Esophagus muscularis mucosa (tissue), 4 donors: ENCODE results near the gene ACTR6. TPM values are rescaled to one million over a fixed set of nuclear protein-coding genes. Genes with fewer than 3 reads are reported as not detected.

Experiments used
- DNase-seq: peaks from one replicate; pipeline ENCODE4 v3.0.0-alpha.2; 2017; ENCODE audit errors: extremely low spot score
- H3K27ac ChIP-seq, 4 donors: fragments of 200-600 bp; sonication (generic); replicated peaks in 1 of 4; 1 replicate in 3 of 4; 2 replicates in 1 of 4; pipeline ENCODE4 v1.5.1; 2016 to 2019; ENCODE audit warnings: mild to moderate bottlenecking in 1 of 4
- H3K27me3 ChIP-seq, 4 donors: fragments of 200-600 bp; sonication (generic); one replicate each; pipeline versions ENCODE4 v1.5.1 to v1.6.0; 2016 to 2019
- H3K36me3 ChIP-seq, 4 donors: fragments of 200-600 bp; sonication (generic); one replicate each; pipeline ENCODE4 v1.5.1; 2016 to 2019
- H3K4me1 ChIP-seq, 4 donors: fragments of 200-600 bp; sonication (generic); one replicate each; pipeline ENCODE4 v1.5.1; 2016 to 2019
- H3K4me3 ChIP-seq, 4 donors: fragments of 200-600 bp; sonication (generic); 1 replicate in 2 of 4; 2 replicates in 2 of 4; pipeline ENCODE4 v1.5.1; 2016 to 2019; ENCODE audit warnings: mild to moderate bottlenecking in 4 of 4, moderate library complexity in 1 of 4
- H3K9me3 ChIP-seq, 4 donors: fragments of 200-600 bp; sonication (generic); 1 replicate in 3 of 4; 2 replicates in 1 of 4; pipeline ENCODE4 v1.5.1; 2016 to 2019
- EP300 ChIP-seq: sonication (generic); formaldehyde crosslinking; IDR thresholded peaks from one replicate; pipeline ENCODE4 v1.6.1; 2017; ENCODE audit warnings: antibody characterized with exemption
- POLR2A ChIP-seq: fragments of 450-650 bp; IDR thresholded peaks from one replicate; pipeline ENCODE4 v1.6.1; 2017; ENCODE audit warnings: antibody characterized with exemption, moderate library complexity, mild to moderate bottlenecking, low read depth
- POLR2AphosphoS5 ChIP-seq, 2 donors: sonication (generic); formaldehyde crosslinking; IDR thresholded peaks; one replicate each; pipeline ENCODE4 v1.6.1; 2017; ENCODE audit warnings: antibody characterized with exemption in 2 of 2
- WGBS: methylation state at CpG from one replicate; pipeline ENCODE4 v1.1.5; 2018; 5-methylcytosine and 5-hydroxymethylcytosine counted together
- intact Hi-C: fragments of 100-400 bp; cut with DNase I; formaldehyde crosslinking; loops from one replicate; pipeline ENCODE4 v1.15.1; 2023
- total RNA-seq, 4 donors: library from RNA; depleted of rRNA; stranded (reverse); fragments of >200 nt; gene quantifications; one replicate each; pipeline versions ENCODE4 v1.1.0 to v1.2.1, GENCODE V29; 2016
- TF ChIP-seq, protein P1 (sequence below), 3 experiments: fragments of 200-600 bp in 2 of 3; fragments of 450-650 bp in 1 of 3; sonication (generic) in 2 of 3; IDR thresholded peaks; one replicate each; pipeline ENCODE4 v1.5.1; 2017 to 2019; ENCODE audit warnings: antibody characterized with exemption in 3 of 3, mild to moderate bottlenecking in 2 of 3, moderate library complexity in 1 of 3

Gene ACTR6
- total RNA-seq, 4 donors from 2014 or later, result 9.6 to 14.2 (median 13.3) TPM

DNA sequence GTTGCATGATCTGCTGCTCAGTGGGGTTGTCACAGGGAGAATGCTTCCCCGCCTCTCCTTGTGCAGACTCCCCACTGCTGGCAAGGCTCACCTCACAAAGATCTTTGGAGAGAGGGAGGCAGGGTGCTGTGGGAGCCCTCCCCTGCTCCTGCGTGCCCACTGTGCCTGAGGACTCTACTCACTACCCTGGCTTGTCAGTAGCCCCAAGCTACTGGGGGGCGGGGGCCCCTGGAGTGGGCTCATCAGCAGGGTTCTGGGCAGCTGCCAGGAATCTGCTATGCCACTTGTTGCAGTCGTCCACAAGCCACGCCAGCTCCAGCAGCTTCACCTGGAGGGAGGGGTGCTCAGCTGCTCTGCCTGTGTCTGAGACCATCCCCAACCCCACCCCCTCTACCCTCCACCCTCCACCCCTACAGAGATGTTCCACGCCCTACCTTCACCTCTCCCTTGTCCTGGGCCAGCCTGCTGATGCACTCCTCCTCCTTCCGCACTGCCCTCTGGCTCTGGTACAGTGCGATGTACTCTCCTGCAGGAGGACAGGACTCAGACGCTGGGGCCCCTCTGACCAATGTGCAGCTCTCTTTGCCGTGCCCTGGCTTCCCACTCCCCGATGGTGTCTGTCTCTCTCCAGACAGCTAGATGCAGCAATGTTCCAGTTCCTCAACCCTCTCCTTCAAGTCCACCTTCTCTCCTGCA is 43.7 kb upstream of the ACTR6 start:
- Histone ChIP-seq H3K4me3 (no peak overlapping the region), H3K9me3 (no peaks in the 10 kb centered on the region), H3K27ac (no peak overlapping the region), H3K36me3 (no peaks in the 10 kb centered on the region), H3K27me3 (no peaks in the 10 kb centered on the region), H3K4me1 (peaks cover 0 to 4% (median 0%) of the 10 kb centered on the region in 4 donors)
- intact Hi-C loops, result no loop called here
- 86% methylated on average over 10 of the region's 11 CpGs for WGBS
- no peak for DNase-seq
- no peak for TF ChIP-seq POLR2A
- TF ChIP-seq, protein P1, sequence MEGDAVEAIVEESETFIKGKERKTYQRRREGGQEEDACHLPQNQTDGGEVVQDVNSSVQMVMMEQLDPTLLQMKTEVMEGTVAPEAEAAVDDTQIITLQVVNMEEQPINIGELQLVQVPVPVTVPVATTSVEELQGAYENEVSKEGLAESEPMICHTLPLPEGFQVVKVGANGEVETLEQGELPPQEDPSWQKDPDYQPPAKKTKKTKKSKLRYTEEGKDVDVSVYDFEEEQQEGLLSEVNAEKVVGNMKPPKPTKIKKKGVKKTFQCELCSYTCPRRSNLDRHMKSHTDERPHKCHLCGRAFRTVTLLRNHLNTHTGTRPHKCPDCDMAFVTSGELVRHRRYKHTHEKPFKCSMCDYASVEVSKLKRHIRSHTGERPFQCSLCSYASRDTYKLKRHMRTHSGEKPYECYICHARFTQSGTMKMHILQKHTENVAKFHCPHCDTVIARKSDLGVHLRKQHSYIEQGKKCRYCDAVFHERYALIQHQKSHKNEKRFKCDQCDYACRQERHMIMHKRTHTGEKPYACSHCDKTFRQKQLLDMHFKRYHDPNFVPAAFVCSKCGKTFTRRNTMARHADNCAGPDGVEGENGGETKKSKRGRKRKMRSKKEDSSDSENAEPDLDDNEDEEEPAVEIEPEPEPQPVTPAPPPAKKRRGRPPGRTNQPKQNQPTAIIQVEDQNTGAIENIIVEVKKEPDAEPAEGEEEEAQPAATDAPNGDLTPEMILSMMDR (IDR thresholded peaks at IDR 0.05), result no peak
- no peak for TF ChIP-seq POLR2AphosphoS5 (IDR thresholded peaks at IDR 0.05)
- TF ChIP-seq EP300, result no peak

DNA sequence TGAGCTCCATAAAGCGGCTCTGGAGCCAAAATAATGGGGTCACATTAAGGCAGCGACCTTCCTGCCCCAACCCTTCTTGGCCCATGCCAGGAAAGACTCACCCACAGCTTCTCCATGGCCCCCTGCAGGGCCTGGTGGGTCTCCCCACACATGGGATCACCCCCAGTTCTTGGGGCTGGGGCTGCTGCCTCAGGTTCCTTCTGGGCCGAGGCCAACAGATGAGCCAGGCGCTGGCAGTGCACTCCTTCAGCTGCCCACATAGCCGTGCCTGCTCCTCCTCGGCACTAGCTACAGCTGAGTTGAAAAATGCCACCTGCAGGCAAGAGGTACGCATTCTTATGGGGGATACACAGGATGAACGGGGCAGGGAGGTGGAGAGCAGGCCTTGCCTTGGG is 43.2 kb upstream of the ACTR6 start:
- intact Hi-C loops, result no loop called here

DNA sequence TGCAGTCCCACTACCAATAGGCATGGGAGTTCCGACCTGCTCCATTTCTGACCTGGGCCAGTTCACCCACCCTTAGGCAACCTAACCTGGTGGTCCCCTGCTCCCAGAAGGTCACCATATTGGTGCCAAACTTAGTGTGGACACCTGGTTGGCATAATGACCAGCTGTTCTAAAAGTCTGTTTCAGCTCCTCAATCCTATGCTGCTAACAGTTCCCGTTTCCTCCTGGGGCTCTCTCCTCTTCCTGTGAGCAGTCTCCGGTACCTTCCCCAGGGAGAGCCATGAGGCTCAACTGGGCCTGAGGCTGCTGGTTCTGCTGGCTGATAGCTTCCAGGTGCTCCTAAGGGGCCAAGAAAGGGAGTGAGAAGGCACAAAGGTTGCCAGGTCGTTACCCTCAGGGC is 42.1 kb upstream of the ACTR6 start:
- Histone ChIP-seq H3K4me3 (no peak overlapping the region), H3K27me3 (no peaks in the 10 kb centered on the region), H3K4me1 (peaks cover under 1 to 7% (median 3%) of the 10 kb centered on the region in 4 donors), H3K27ac (no peak overlapping the region), H3K36me3 (no peaks in the 10 kb centered on the region), H3K9me3 (no peaks in the 10 kb centered on the region)
- intact Hi-C loops, result no loop called here
- 95% methylated on average over 4 of the region's 4 CpGs for WGBS
- DNase-seq, result no peak
- no peak for TF ChIP-seq POLR2A
- TF ChIP-seq, protein P1 (IDR thresholded peaks at IDR 0.05), result no peak
- no peak for TF ChIP-seq POLR2AphosphoS5 (IDR thresholded peaks at IDR 0.05)
- no peak for TF ChIP-seq EP300

More for the DNA sequence above, 43.2 kb upstream of the ACTR6 start:
- Histone ChIP-seq H3K4me3 (no peak overlapping the region), H3K4me1 (peaks cover 0 to 4% (median 0%) of the 10 kb centered on the region in 4 donors), H3K36me3 (no peaks in the 10 kb centered on the region), H3K27ac (no peak overlapping the region), H3K9me3 (no peaks in the 10 kb centered on the region), H3K27me3 (no peaks in the 10 kb centered on the region)
- DNase-seq, result no peak
- TF ChIP-seq POLR2AphosphoS5 (IDR thresholded peaks at IDR 0.05) (no peak), EP300 (no peak), POLR2A (no peak)
- TF ChIP-seq, protein P1 (IDR thresholded peaks at IDR 0.05), result no peak
- 92% methylated on average over 7 of the region's 8 CpGs for WGBS

DNA sequence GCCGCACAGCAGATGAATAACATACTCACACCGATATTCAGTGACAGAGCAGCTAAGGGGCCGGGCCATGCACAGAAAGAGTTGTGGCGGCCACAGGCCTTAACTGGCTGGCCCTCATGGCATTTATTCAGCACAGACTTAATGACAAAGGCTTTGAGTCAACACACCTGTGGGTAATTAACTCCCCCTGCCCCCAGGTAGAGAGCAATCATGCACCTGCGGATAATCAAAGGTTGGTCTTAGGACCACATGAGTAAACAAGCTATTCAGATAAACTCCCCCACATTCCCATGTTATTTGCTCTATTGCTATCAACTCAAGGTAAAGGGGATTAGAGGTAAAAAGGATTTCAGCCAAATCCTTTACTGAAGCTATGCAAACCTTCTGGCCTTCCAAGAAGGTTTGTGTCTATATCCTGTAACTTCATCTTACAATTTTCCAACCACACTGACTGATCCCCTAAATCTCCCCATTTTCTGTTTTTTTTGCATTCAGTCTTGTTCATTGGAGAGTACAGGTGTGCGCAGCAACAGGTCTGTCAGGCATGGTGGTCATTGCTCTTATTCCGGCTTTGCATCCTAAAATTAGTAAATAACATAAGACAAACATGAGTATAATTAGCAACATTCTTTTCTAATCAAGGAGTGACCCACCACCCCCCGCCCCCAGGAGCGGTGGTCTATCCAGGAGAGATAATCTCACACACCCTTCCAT is 41.1 kb upstream of the ACTR6 start:
- peaks cover 11 to 15% (median 13%) of the 10 kb centered on the region in 4 donors for H3K4me1 ChIP-seq
- H3K36me3 ChIP-seq, result no peaks in the 10 kb centered on the region
- 95% methylated on average over 9 of the region's 9 CpGs for WGBS
- no peaks in the 10 kb centered on the region for H3K27me3 ChIP-seq
- no peak for DNase-seq
- TF ChIP-seq, protein P1 (IDR thresholded peaks at IDR 0.05), result no peak
- no peak for TF ChIP-seq POLR2AphosphoS5 (IDR thresholded peaks at IDR 0.05)
- TF ChIP-seq POLR2A, result no peak
- no peak for TF ChIP-seq EP300
- H3K4me3 ChIP-seq, result no peak overlapping the region
- H3K27ac ChIP-seq, result no peak overlapping the region
- no peaks in the 10 kb centered on the region for H3K9me3 ChIP-seq
- intact Hi-C loops, result no loop called here
